K562 (cell line): ENCODE results near the gene GTF3C1.

Experiments
- DPF2 ChIP-seq: fragments of 450-650 bp; IDR thresholded peaks from 2 replicates; pipeline ENCODE4 v1.6.1; 2016
- FOXA1 ChIP-seq: fragments of 450-650 bp; IDR thresholded peaks from 2 replicates; pipeline ENCODE4 v1.6.1; 2016; ENCODE audit warnings: mild to moderate bottlenecking, borderline replicate concordance
- TF ChIP-seq, protein P1 (sequence below): fragments of 150-350 bp; conservative IDR thresholded peaks from 2 replicates; pipeline ENCODE4 v1.6.1; 2014; ENCODE audit warnings: low read length

DNA sequence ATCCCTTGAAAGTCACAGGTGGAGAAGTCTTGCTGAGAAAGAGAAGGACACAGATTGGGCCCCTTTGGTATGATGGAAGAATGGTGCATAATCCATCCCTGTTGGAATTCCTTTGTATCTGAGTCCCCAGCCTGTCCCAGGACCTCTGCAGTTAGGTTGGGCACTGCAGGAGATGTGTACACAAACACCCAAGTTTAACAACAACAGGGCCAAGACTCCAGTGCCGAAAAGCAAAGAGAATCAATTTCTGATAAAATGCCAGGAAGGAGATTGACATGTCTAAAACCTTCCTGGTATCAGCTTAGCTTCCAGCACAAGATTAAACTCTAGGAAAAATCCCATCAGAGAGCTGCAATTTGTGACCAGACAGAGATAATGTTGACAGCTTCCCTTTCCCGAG lies 33.2 kb upstream of the GTF3C1 start:
- no peak for TF ChIP-seq DPF2
- TF ChIP-seq, protein P1, sequence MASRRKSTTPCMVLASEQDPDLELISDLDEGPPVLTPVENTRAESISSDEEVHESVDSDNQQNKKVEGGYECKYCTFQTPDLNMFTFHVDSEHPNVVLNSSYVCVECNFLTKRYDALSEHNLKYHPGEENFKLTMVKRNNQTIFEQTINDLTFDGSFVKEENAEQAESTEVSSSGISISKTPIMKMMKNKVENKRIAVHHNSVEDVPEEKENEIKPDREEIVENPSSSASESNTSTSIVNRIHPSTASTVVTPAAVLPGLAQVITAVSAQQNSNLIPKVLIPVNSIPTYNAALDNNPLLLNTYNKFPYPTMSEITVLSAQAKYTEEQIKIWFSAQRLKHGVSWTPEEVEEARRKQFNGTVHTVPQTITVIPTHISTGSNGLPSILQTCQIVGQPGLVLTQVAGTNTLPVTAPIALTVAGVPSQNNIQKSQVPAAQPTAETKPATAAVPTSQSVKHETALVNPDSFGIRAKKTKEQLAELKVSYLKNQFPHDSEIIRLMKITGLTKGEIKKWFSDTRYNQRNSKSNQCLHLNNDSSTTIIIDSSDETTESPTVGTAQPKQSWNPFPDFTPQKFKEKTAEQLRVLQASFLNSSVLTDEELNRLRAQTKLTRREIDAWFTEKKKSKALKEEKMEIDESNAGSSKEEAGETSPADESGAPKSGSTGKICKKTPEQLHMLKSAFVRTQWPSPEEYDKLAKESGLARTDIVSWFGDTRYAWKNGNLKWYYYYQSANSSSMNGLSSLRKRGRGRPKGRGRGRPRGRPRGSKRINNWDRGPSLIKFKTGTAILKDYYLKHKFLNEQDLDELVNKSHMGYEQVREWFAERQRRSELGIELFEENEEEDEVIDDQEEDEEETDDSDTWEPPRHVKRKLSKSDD = no peak
- TF ChIP-seq FOXA1 = no peak
